ENCODE measurements around the gene NRBF2.
"Not testable (repeated sequence)": the region's sequence is repeated elsewhere in the genome, so short reads cannot be mapped to it uniquely, and the experiment has no call there.

GRCh38 chr10:63102279-63102883 lies 30.7 kb upstream of the NRBF2 start:
- TF ChIP-seq POLR2A (IDR thresholded peaks at IDR 0.05; ENCODE audit: low read depth, low read length); POLR2AphosphoS5 (IDR thresholded peaks at IDR 0.05; ENCODE audit: low read depth, low read length); TAF1 (IDR thresholded peaks at IDR 0.05; ENCODE audit: borderline replicate concordance, low read depth, low read length): not testable (repeated sequence)
